HG03135 (cell line): ENCODE measurements around the gene ANGPTL5.
"Not testable (repeated sequence)": the region's sequence is repeated elsewhere in the genome, so short reads cannot be mapped to it uniquely, and the experiment has no call there.

Source experiments
- ATAC-seq: cut with Tn5 transposase; IDR thresholded peaks from one replicate; pipeline ENCODE4 v1.9.1; 2021; ENCODE audit warnings: mild to moderate bottlenecking, moderate library complexity; ENCODE audit not compliant: unreplicated experiment

The ANGPTL5 gene

DNA sequence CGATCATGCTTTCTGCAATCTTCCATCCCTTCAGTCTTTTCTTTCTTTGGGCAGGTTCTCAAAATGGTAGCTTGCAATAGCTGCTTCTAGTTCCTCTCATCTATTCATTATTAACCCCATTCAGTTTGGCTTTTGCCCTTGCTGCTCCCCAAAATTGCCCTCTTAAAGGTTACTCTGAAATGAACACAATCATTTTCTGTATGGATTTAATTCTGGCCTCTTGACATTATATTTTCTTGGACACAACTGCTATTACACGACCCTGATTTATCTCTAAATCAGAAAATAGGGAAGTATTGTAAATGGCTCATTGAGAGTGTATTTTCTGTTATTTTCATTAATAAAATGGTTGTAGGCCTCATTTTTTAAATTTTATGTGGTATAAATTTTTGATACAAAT is at the start of gene ANGPTL5:
ANGPTL5 (minus strand) TSS at position 101 of the 400 bp plus-strand sequence. CDS start 8,613 bp downstream, outside the sequence.
- ATAC-seq: no peak

GRCh38 chr11:101964200-101964599 is 47.9 kb upstream of the ANGPTL5 start:
- not testable (repeated sequence) for ATAC-seq

DNA sequence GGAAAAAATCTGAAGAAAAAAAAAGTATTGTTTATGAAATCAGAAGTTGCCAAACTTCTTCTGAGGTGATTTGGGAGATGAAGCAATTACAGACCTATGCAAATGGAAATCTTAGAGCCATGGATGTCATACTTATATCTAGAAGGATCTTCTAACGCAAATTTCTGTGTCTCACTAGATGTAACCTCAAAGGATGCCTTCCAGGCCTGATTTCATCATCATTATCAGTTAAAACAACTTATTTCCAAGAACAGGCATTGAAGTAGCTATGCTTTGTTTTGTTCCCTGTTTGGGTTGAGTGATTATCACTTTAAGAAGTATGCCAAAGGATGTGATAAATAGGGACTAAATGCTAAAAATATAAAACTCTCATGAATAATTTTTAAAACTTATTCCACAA is 43.9 kb upstream of the ANGPTL5 start:
- ATAC-seq: no peak

- ATAC-seq: no peak
These were observed 39.4 kb upstream of the ANGPTL5 start for GRCh38 chr11:101955701-101956100.

DNA sequence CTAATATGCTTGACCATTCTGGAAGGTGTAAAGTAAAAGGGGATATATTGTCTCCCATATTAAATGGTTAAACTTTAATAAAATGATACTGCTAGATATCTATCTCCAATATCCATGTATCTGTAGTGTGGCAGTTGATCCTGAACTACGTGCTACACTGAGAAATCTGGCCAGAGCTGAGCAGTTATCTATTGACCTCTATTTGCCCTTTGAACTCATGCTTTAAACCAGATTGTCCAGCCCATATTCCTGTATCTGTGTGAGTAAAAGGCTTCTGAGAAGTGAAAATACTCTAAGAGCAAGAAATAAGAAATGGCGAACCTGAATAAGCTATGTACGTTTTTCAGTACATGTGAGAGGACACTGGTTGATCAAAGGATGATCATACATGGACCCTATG is 39.0 kb upstream of the ANGPTL5 start:
- ATAC-seq: no peak

- no peak for ATAC-seq
These were observed 33.4 kb upstream of the ANGPTL5 start for GRCh38 chr11:101949680-101950220.

DNA sequence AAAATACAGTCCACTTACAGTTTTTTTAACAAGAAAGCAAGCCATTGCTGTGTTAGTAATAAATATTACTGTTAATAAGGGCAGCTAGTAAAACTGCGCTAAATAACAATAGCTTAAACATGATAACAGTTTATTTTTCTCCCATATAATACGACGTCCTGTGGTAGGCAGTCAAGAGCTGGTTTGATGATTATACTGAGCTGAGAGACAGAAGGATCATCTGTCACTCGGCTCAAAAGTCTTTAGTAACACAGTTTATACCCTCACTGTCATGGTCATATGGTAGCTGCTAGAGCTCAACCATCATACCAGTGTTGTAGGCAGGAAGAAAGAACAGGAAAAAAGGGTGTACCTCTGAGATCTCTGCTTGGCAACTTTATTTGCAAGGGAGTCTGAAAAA is 29.1 kb upstream of the ANGPTL5 start:
- ATAC-seq: no peak

DNA sequence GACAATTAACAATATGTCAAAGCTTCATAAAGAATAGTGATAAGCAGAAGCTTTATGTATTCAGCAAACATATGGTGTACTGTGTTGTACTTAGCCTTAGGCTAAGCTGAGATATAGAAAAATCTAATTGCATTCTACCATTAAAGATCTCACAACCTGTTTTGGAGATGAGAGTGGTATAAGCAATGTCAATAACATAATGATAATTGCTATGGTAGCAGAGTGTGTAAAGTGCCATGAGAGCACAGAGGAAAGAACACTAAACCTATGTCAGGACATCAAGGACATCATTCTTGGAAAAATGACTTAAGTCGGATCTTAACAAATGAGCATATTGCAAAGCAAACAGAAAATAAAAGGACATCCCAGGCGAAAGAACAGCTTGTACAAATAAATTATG is 28.6 kb upstream of the ANGPTL5 start:
- no peak for ATAC-seq

- ATAC-seq: no peak
These were observed 24.7 kb upstream of the ANGPTL5 start for GRCh38 chr11:101940901-101941520.

GRCh38 chr11:101931692-101932091 is 15.4 kb upstream of the ANGPTL5 start:
- ATAC-seq: no peak

DNA sequence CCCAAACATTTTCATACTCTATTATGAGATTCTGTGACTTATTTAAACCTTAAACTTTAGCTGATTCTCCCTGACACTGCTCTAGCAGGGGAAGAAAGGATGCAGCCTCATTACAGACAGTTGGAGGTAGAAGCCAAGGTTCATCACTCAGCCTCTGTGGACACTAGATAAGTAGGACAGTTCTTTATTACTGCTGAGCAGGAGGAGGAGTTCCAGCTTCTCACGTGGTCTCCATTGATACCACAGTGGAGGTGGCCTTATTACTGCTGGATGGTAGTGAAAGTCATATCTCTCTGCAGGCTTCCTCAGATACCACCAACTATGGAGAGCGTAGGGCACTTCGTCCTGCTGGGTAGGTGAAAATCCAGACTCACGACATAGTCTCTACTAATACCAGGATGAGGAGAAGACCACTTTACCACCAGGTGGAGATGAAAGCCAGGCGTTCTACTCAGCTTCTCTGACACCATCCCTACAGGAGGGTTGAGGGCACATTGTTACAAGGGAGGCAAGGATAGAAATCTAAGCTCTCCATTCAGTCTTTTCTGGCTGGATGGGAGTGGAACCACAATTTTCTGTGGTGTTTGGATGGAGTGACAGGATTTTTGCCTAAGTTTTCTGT is 13.1 kb upstream of the ANGPTL5 start:
- no peak for ATAC-seq

GRCh38 chr11:101923554-101923953 is 7.2 kb upstream of the ANGPTL5 start:
- ATAC-seq: no peak

- no peak for ATAC-seq
These were observed 4.7 kb upstream of the ANGPTL5 start for GRCh38 chr11:101920992-101921391.

DNA sequence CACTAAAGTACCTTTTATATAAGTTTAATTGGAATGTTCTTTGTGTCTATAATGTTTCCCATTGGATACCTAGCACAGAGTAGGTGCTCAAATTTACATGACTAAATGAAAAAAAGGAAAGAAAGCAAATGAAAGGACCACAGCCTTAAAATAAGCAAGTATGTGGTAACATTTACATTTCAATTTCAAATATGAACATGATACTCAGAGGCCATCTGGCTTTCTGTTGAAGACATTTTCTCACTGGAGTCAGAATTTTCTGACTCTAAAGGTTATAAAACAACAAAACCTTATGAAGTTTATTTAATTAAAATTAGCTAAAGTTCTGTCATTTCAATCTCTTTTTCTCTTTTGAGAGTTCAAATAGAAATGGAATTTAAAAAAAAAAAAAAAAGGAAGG is 904 bp upstream of the ANGPTL5 start:
- no peak for ATAC-seq

DNA sequence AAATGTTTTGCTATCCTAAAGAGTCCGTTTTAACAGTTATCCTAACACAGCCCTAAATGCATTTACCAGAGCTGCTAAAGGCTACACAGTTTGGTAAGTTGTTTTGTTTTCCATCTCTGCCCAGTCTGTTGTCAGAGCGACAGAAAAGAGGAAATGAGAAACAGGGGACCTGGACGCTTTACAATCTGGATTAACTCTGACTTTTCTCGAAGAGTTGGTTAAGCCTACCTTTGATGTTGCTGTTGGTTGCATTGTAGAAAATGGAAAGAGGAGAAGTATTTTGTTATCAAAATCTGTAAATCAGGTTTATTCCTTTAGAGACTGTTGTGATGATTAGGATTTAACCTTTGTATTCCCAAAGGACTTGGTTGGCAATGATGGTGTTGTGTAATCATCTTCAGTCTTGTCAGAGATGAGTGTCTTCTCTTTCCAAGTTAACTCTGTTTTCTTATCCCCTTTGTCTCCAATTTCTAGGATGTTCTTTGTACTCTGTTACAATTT is 481 bp downstream of the ANGPTL5 start:
- peak; percentile 58 for ATAC-seq

GRCh38 chr11:101914738-101915426 is 1.4 kb downstream of the ANGPTL5 start, which contains the start of gene CEP126:
CEP126 (plus strand) TSS chr11:101915010; CDS start chr11:101915285, 275 bp downstream.
- ATAC-seq: peak; percentile 99

GRCh38 chr11:101914341-101914737 is 2.0 kb downstream of the ANGPTL5 start:
- ATAC-seq: no peak

GRCh38 chr11:101913656-101914055 is 2.7 kb downstream of the ANGPTL5 start:
- ATAC-seq: no peak

- no peak for ATAC-seq
These were observed 3.5 kb downstream of the ANGPTL5 start for GRCh38 chr11:101912823-101913284.

- no peak for ATAC-seq
These were observed 7.2 kb downstream of the ANGPTL5 start for GRCh38 chr11:101909087-101909486.

GRCh38 chr11:101907815-101908214 is 8.5 kb downstream of the ANGPTL5 start:
- no peak for ATAC-seq
